Sciatic nerve (tissue), 2 donors: ENCODE data around the gene NMB. TPM values are rescaled to one million over a fixed set of nuclear protein-coding genes. Genes with fewer than 3 reads are reported as not detected.
"Not testable (repeated sequence)": the region's sequence is repeated elsewhere in the genome, so short reads cannot be mapped to it uniquely, and the experiment has no call there.

Experiments
- ATAC-seq: fragments of 200-7000 bp; cut with Tn5 transposase; one replicate; pipeline ENCODE4 v1.9.1; 2020; ENCODE audit warnings: mild to moderate bottlenecking, moderate library complexity
- DNase-seq: peaks from one replicate; pipeline ENCODE4 v3.0.0-alpha.2; 2020; ENCODE audit warnings: low spot score
- intact Hi-C: fragments of 100-400 bp; cut with DNase I; formaldehyde crosslinking; loops from one replicate; pipeline ENCODE4 v1.14.2; 2022
- total RNA-seq: library from RNA; stranded (reverse); fragmentation: NEBNext Ultra II Directional; extraction: Animal tissue kit (Norgen Biotek cat#: 25700); gene quantifications from one replicate; pipeline ENCODE4 v1.2.1, GENCODE V29; 2021
- donor health status: DM: no; HTN: no; CAD: no.
- donor health status: DM: no; HTN: no; CAD: no.

Gene NMB, protein sequence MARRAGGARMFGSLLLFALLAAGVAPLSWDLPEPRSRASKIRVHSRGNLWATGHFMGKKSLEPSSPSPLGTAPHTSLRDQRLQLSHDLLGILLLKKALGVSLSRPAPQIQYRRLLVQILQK
- 15.4 TPM for total RNA-seq

- peak; percentile 58 for ATAC-seq
- intact Hi-C loops: loop anchor here (5.0 kb wide), 1 partner anchor 656 kb away; no protein-coding TSS in a partner anchor
- peak; percentile 85 for DNase-seq
These were observed at the start of gene NMB for GRCh38 chr15:84658080-84658787. Gene NMB, minus strand, starts transcription at chr15:84658199. Its CDS starts 47 bp downstream, at chr15:84658152.

DNA sequence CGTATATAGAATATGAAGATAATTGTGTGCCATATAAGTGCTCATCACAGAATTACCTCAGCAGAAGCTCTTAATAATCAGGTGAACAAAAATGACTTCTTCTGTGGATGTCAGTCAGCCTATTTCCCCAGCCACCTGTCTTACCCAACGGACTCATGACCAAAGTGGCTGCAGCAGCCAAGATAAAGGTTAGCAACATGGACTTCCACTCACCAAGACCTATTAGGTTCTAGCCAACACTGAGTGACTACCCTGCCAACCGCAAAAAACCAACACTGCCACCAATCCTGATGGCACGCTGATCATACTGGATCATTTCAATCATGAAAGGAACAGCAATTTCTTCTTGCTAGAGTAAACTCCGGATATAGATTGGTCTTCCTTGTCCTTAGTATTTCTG lies 45.8 kb upstream of the NMB start:
- ATAC-seq: no peak
- intact Hi-C loops: no loop called here
- DNase-seq: no peak

- intact Hi-C loops: no loop called here
- peak; percentile 64 for DNase-seq
- ATAC-seq: peak; percentile 81
These were observed 45.0 kb upstream of the NMB start for GRCh38 chr15:84702961-84703482.

GRCh38 chr15:84699538-84700191 lies 41.7 kb upstream of the NMB start:
- ATAC-seq (no peak), DNase-seq (no peak)
- intact Hi-C loops: no loop called here

- DNase-seq (no peak), ATAC-seq (no peak)
- intact Hi-C loops: no loop called here
These were observed 39.4 kb upstream of the NMB start for GRCh38 chr15:84697236-84697990.

DNA sequence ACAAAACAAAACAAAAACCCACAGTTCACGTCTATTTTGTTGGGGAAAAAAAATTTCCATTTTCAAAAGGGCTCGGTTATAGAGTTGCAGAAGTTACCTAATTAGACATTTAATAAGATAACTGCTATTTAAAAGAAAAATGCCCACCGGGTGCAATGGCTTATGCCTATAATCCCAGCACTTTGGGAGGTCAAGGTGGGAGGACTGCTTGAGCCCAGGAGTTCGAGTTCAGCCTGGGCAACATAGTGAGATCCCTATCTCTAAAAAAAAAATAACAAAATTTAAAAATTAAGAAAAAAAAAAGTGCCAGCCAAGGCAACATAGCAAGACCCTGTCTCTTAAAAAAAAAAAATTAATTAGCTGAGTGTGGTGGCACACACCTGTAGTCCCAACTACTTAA lies 38.8 kb upstream of the NMB start:
- DNase-seq: no peak
- ATAC-seq: no peak
- intact Hi-C loops: no loop called here

DNA sequence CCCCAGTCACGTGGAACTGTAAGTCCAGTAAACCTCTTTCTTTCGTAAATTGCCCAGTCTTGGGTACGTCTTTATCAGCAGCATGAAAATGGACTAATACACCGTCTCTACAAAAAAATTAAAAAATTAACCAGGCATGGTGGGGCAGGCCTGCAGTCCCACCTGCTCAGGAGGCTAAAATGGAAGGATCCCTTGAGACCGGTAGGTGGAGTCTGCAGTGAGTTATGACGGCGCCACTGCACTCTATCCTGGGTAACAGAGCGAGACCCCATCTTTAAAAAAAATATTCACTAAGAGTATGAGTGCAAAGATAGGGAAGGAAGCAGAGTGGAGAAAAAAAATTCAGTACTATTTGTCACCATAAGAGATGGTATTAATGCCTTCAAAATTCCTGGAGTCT lies 32.3 kb upstream of the NMB start:
- DNase-seq (no peak), ATAC-seq (no peak)
- intact Hi-C loops: no loop called here

- no peak for ATAC-seq
- intact Hi-C loops: no loop called here
- DNase-seq: no peak
These were observed 31.9 kb upstream of the NMB start for GRCh38 chr15:84689858-84690257.

- DNase-seq, ATAC-seq, intact Hi-C loops: not testable (repeated sequence)
These were observed 28.4 kb upstream of the NMB start for GRCh38 chr15:84686446-84686845.

DNA sequence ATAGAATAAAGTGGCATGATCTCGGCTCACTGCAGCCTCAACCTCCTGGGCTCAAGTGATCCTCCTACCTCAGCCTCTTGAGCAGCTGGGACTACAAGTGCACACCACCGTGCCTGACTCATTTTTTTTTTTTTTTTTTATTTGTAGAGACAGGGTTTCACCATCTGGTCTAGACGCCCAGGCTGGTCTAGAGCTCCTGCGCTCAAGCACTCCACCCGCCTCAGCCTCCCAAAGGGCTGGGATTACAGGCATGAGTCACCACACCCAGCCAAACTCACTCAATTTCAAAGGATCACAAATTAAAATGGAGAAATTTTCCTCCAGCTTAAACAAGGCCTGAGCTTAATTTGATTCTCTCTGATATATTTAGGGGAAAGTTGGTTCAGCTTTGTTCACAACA lies 27.3 kb upstream of the NMB start:
- no peak for DNase-seq
- peak; percentile 89 for ATAC-seq
- intact Hi-C loops: no loop called here

DNA sequence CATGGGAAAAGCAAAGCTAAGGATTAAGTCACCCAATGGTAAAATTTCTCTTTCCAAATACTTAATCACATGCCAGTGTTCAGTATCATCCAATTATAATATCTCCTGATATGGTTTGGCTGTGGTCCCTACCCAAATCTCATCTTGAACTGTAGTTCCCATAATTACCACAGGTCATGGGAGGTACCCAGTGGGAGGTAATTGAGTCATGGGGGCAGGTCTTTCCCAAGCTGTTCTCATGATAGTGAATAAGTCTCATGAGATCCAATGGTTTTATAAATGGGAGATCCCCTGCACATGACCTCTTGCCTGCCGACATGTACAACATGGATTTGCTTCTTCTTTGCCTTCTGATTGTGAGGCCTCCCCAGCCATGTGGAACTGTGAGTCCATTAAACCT lies 26.1 kb upstream of the NMB start:
- ATAC-seq (no peak), DNase-seq (no peak)
- intact Hi-C loops: no loop called here

GRCh38 chr15:84681831-84682230 lies 23.8 kb upstream of the NMB start:
- no peak for DNase-seq
- ATAC-seq: no peak
- intact Hi-C loops: no loop called here

DNA sequence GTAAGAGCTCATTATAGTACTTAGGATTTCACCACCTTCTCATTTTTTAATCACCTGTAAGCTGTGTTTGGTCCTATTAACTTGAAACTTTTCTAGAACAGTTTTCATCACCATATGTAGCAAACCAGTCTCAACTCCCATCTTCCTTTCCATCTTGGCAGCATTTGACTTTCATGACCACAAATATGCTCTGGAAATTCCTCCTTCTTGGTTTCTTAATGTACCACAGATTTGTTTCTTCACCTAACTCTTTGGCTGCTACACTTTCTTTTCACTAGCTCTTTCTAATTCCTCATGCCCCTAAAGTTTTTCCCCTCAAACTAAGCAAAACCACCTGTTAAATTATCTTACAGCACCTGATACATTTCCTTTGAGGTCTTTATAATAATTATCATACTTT lies 13.2 kb upstream of the NMB start:
- peak; percentile 74 for ATAC-seq
- intact Hi-C loops: no loop called here

GRCh38 chr15:84669726-84670125 lies 11.7 kb upstream of the NMB start:
- DNase-seq (no peak), ATAC-seq (no peak)
- intact Hi-C loops: no loop called here

More for the DNA sequence above, 13.2 kb upstream of the NMB start:
- no peak for DNase-seq

GRCh38 chr15:84668221-84668982 lies 10.4 kb upstream of the NMB start:
- ATAC-seq: no peak
- no peak for DNase-seq
- intact Hi-C loops: no loop called here

GRCh38 chr15:84666373-84666772 lies 8.4 kb upstream of the NMB start:
- no peak for DNase-seq
- no peak for ATAC-seq
- intact Hi-C loops: no loop called here

GRCh38 chr15:84661001-84661400 lies 3.0 kb upstream of the NMB start:
- DNase-seq (no peak), ATAC-seq (no peak)

DNA sequence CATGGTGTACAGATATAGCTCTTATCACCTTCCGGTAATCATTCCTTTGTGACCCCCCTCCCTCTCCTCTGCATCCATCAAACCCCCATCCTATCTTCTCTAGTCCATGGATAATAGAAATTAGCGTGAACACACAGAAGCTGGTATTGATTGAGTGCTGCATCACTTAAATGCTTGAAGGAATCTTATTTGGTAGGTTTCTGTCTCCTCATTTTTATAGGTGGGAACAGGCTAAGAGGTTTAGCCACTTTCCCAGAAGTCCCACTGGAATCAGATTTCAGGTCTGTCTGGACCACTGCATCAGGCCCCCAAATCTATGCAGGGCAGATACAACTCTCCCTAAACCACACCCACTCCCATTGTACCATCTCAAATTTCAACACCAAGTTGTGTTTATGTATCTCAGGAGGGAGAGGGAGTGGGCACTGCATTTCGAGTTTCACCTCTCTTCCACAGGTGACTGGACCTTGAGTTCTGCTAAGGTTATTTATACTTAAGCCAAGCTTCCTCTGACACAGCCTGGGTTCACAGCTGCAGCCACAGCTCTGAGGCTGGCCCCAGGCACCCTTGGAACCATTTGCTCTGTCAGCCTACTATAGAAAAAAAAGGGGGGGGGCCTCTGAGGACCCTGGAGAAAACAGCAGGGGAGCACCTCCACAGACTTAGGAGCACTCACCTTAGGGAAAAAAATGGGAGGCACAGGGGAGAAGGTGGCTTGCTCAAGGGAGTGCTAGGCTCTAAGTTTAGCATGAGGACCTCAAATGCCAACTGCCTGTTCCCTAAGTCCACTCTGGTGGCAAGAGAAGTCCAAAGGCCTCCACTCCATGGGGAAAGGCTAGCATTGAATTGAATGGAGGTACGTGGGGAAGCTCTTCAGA lies 2.1 kb upstream of the NMB start:
- intact Hi-C loops: loop anchor here (5.0 kb wide), 1 partner anchor 658 kb away; no protein-coding TSS in a partner anchor
- ATAC-seq: no peak
- DNase-seq: no peak

More at GRCh38 chr15:84661001-84661400, 3.0 kb upstream of the NMB start:
- intact Hi-C loops: no loop called here
